RCC 7860 (cell line): Measurements from ENCODE around the gene RRAD.

ENCODE experiments used
- DNase-seq: peaks from one replicate; pipeline ENCODE4 v3.0.0-alpha.2; 2015; ENCODE audit warnings: low spot score
- FAIRE-seq: peaks from 2 replicates; lab custom pipeline; 2012; peaks lifted over from hg19 to GRCh38; lab: Jason Lieb, UNC

Gene RRAD

GRCh38 chr16:66885491-66885890 is 39.8 kb downstream of the RRAD start:
- no peak for DNase-seq
- FAIRE-seq, result no peak

GRCh38 chr16:66882702-66883101 is 42.6 kb downstream of the RRAD start:
- DNase-seq (no peak), FAIRE-seq (no peak)

- DNase-seq, result no peak
- no peak for FAIRE-seq
Measured at GRCh38 chr16:66881964-66882508, 43.3 kb downstream of the RRAD start.

GRCh38 chr16:66881560-66881959 is 43.8 kb downstream of the RRAD start:
- no peak for DNase-seq
- FAIRE-seq, result no peak

- FAIRE-seq (no peak), DNase-seq (no peak)
Measured at GRCh38 chr16:66881014-66881417, 44.3 kb downstream of the RRAD start.

GRCh38 chr16:66880288-66881013 is 44.9 kb downstream of the RRAD start, which contains the start of gene PDP2:
PDP2 (plus strand) TSS chr16:66880515; CDS start chr16:66884285, 3,770 bp downstream.
- DNase-seq, result peak; percentile 87
- peak; percentile 20 for FAIRE-seq

GRCh38 chr16:66878067-66878466 is 47.3 kb downstream of the RRAD start:
- no peak for FAIRE-seq
- peak; percentile 22 for DNase-seq

GRCh38 chr16:66874079-66874775 is 51.1 kb downstream of the RRAD start:
- peak; percentile 16 for DNase-seq
- no peak for FAIRE-seq

GRCh38 chr16:66873685-66874055 is 51.7 kb downstream of the RRAD start:
- no peak for FAIRE-seq
- DNase-seq, result no peak

- peak; percentile 100 for DNase-seq
Measured at GRCh38 chr16:66872943-66873684, 52.2 kb downstream of the RRAD start.

GRCh38 chr16:66872559-66872942 is 52.8 kb downstream of the RRAD start:
- FAIRE-seq (no peak), DNase-seq (no peak)

More at GRCh38 chr16:66872943-66873684, 52.2 kb downstream of the RRAD start:
- peak; percentile 96 for FAIRE-seq

GRCh38 chr16:66871840-66872239 is 53.5 kb downstream of the RRAD start:
- FAIRE-seq, result no peak
- DNase-seq, result no peak
